Panc1 (cell line): ENCODE data around the gene STXBP5.

Experiments used
- CTCF ChIP-seq: fragments of 450-650 bp; IDR thresholded peaks from 2 replicates; pipeline ENCODE4 v1.5.1; 2017; ENCODE audit warnings: mild to moderate bottlenecking
- POLR2AphosphoS5 ChIP-seq: IDR thresholded peaks from 2 replicates; pipeline ENCODE4 v1.6.1; 2012; ENCODE audit warnings: mild to moderate bottlenecking, low read depth, low read length, moderate library complexity
- REST ChIP-seq, 2 experiments: IDR thresholded peaks; 2 replicates each; pipeline ENCODE4 v1.6.1; 2011 to 2012; ENCODE audit warnings: low read depth in 2 of 2, control low read depth in 1 of 2, low read length in 1 of 2, mild to moderate bottlenecking in 1 of 2, moderate library complexity in 1 of 2; ENCODE audit not compliant: insufficient read depth in 1 of 2
- SIN3A ChIP-seq: IDR thresholded peaks from 2 replicates; pipeline ENCODE4 v1.6.1; 2012; ENCODE audit warnings: low read depth, mild to moderate bottlenecking, low read length, moderate library complexity, borderline replicate concordance; ENCODE audit not compliant: insufficient read depth

GRCh38 chr6:147395158-147395557 is 190.9 kb downstream of the STXBP5 start:
- TF ChIP-seq CTCF = no peak
- TF ChIP-seq POLR2AphosphoS5 = no peak
- TF ChIP-seq SIN3A = no peak
- TF ChIP-seq REST (IDR thresholded peaks at IDR 0.05; ENCODE audit: insufficient read depth in 1 of 2, low read depth in 2 of 2, low read length in 1 of 2) = no peak
